H1 (cell line): Measurements from ENCODE around the gene GLMN. TPM values are rescaled to one million over a fixed set of nuclear protein-coding genes. Genes with fewer than 3 reads are reported as not detected.

ENCODE experiments used
- CTCF ChIA-PET: fragments of 300-600 bp; sonication (Branson Sonifier 250); formaldehyde crosslinking; loops from one replicate; lab custom pipeline; 2021; ENCODE audit not compliant: partially characterized antibody; lab: Charles Lee
- POLR2A ChIA-PET: fragments of 300-600 bp; sonication (Branson Sonifier 250); formaldehyde crosslinking; loops from one replicate; lab custom pipeline; 2021; ENCODE audit warnings: inconsistent platforms; ENCODE audit not compliant: partially characterized antibody; lab: Charles Lee
- DNase-seq, 2 experiments: peaks; one replicate each; pipeline versions ENCODE4 v3.0.0 to v3.0.0-alpha.2; 2010 to 2022; ENCODE audit warnings: low spot score in 2 of 2, low read depth in 1 of 2, mixed read lengths in 1 of 2
- FAIRE-seq: peaks from 2 replicates; lab custom pipeline; 2011; peaks lifted over from hg19 to GRCh38; lab: Jason Lieb, UNC
- H2AFZ ChIP-seq: 2 replicates; pipeline ENCODE4 v1.8.1; 2012; ENCODE audit warnings: low read length, inconsistent platforms
- H2AK5ac ChIP-seq: 2 replicates; pipeline ENCODE4 v1.6.1; 2013; ENCODE audit warnings: low read depth, low read length
- H2BK120ac ChIP-seq: replicated peaks from 2 replicates; pipeline ENCODE3; 2013; ENCODE audit warnings: low read depth, low read length, inconsistent platforms
- H2BK12ac ChIP-seq: 2 replicates; pipeline ENCODE4 v1.6.1; 2013; ENCODE audit warnings: low read depth, low read length
- H2BK15ac ChIP-seq: 2 replicates; pipeline ENCODE4 v1.6.1; 2013; ENCODE audit warnings: low read length
- H2BK20ac ChIP-seq: 2 replicates; pipeline ENCODE4 v1.6.1; 2013; ENCODE audit warnings: low read length
- H2BK5ac ChIP-seq: 2 replicates; pipeline ENCODE4 v1.6.1; 2013; ENCODE audit warnings: low read depth, low read length
- H3K14ac ChIP-seq: 2 replicates; pipeline ENCODE4 v1.6.1; 2013; ENCODE audit warnings: inconsistent platforms; ENCODE audit not compliant: insufficient read length
- H3K18ac ChIP-seq: 2 replicates; pipeline ENCODE4 v1.6.1; 2013; ENCODE audit warnings: low read length; ENCODE audit errors: extremely low read depth
- H3K23ac ChIP-seq: 2 replicates; pipeline ENCODE4 v1.6.1; 2013; ENCODE audit warnings: inconsistent platforms; ENCODE audit not compliant: insufficient read length
- H3K23me2 ChIP-seq: 2 replicates; pipeline ENCODE4 v1.6.1; 2013; ENCODE audit warnings: low read depth, low read length
- H3K27ac ChIP-seq: 2 replicates; pipeline ENCODE4 v1.6.1; 2011; ENCODE audit warnings: low read depth, low read length, inconsistent platforms
- H3K27me3 ChIP-seq, 4 experiments: replicated peaks in 1 of 4; 1 replicate in 1 of 4; 2 replicates in 3 of 4; pipeline versions ENCODE4 v1.6.1 to v1.8.1; 2011 to 2013; ENCODE audit warnings: low read length in 3 of 4, mild to moderate bottlenecking in 3 of 4, inconsistent platforms in 2 of 4, mixed read lengths in 2 of 4, moderate library complexity in 1 of 4; ENCODE audit not compliant: control insufficient read depth in 3 of 4, insufficient read depth in 3 of 4; ENCODE audit errors: extremely low read depth in 1 of 4
- H3K36me3 ChIP-seq, 4 experiments: 2 replicates each; pipeline versions ENCODE4 v1.6.1 to v1.8.1; 2011 to 2013; ENCODE audit warnings: mild to moderate bottlenecking in 4 of 4, low read length in 3 of 4, moderate library complexity in 2 of 4, control low read depth in 1 of 4, inconsistent platforms in 1 of 4; ENCODE audit not compliant: insufficient read depth in 4 of 4, control insufficient read depth in 2 of 4
- H3K4ac ChIP-seq: replicated peaks from 2 replicates; pipeline ENCODE3; 2013; ENCODE audit warnings: low read length, low read depth, mixed read lengths, inconsistent platforms; ENCODE audit not compliant: insufficient read length
- H3K4me1 ChIP-seq, 4 experiments: replicated peaks in 1 of 4; 1 replicate in 1 of 4; 2 replicates in 3 of 4; pipeline versions ENCODE4 v1.6.1 to v1.8.1; 2011 to 2013; ENCODE audit warnings: low read length in 3 of 4, inconsistent platforms in 2 of 4, mixed read lengths in 1 of 4; ENCODE audit not compliant: insufficient read depth in 4 of 4, control insufficient read depth in 3 of 4
- H3K4me2 ChIP-seq, 2 experiments: 2 replicates each; pipeline versions ENCODE4 v1.6.1 to v1.8.1; 2011 to 2013; ENCODE audit warnings: low read depth in 2 of 2, low read length in 2 of 2, control low read depth in 1 of 2, inconsistent platforms in 1 of 2, mild to moderate bottlenecking in 1 of 2; ENCODE audit not compliant: insufficient read depth in 1 of 2
- H3K4me3 ChIP-seq, 4 experiments: fragments of 200-600, 300-600 bp in 1 of 4; sonication (generic), shearing (Covaris generic), sonication (Bioruptor Twin) in 1 of 4; 2 replicates each; pipeline versions ENCODE4 v1.5.1 to v1.8.1; 2011 to 2016; ENCODE audit warnings: low read length in 4 of 4, low read depth in 3 of 4, control low read depth in 2 of 4, inconsistent platforms in 2 of 4, mild to moderate bottlenecking in 2 of 4, mixed read lengths in 1 of 4, moderate library complexity in 1 of 4; ENCODE audit not compliant: insufficient read depth in 2 of 4; ENCODE audit errors: extremely low read depth in 1 of 4
- H3K56ac ChIP-seq: replicated peaks from 2 replicates; pipeline ENCODE3; 2013; ENCODE audit warnings: low read depth, mild to moderate bottlenecking, mixed read lengths, low read length, inconsistent platforms; ENCODE audit not compliant: insufficient read length
- H3K79me1 ChIP-seq: 2 replicates; pipeline ENCODE4 v1.6.1; 2013; ENCODE audit warnings: low read depth, low read length, control low read depth
- H3K79me2 ChIP-seq, 2 experiments: 2 replicates each; pipeline versions ENCODE4 v1.6.1 to v1.8.1; 2012 to 2013; ENCODE audit warnings: low read length in 2 of 2, mild to moderate bottlenecking in 2 of 2, inconsistent platforms in 1 of 2; ENCODE audit not compliant: insufficient read depth in 2 of 2, control insufficient read depth in 1 of 2
- H3K9ac ChIP-seq, 4 experiments: replicated peaks in 1 of 4; 1 replicate in 1 of 4; 2 replicates in 3 of 4; pipeline versions ENCODE4 v1.6.1 to v1.8.1; 2011 to 2013; ENCODE audit warnings: low read depth in 3 of 4, low read length in 3 of 4, control low read depth in 2 of 4, mild to moderate bottlenecking in 2 of 4, moderate library complexity in 2 of 4, inconsistent platforms in 1 of 4; ENCODE audit errors: extremely low read depth in 1 of 4
- H3K9me3 ChIP-seq, 2 experiments: 2 replicates each; pipeline versions ENCODE4 v1.6.1 to v1.8.1; 2012 to 2013; ENCODE audit warnings: mild to moderate bottlenecking in 2 of 2, moderate library complexity in 2 of 2, control low read depth in 1 of 2, inconsistent platforms in 1 of 2, low read depth in 1 of 2, low read length in 1 of 2, mixed read lengths in 1 of 2; ENCODE audit not compliant: insufficient read depth in 2 of 2
- H4K20me1 ChIP-seq, 2 experiments: replicated peaks in 1 of 2; 2 replicates each; pipeline versions ENCODE3 to v1.8.1; 2011 to 2013; ENCODE audit warnings: inconsistent platforms in 2 of 2, low read length in 2 of 2, mild to moderate bottlenecking in 1 of 2; ENCODE audit not compliant: insufficient read depth in 2 of 2, control insufficient read depth in 1 of 2
- H4K5ac ChIP-seq: 2 replicates; pipeline ENCODE4 v1.6.1; 2013; ENCODE audit warnings: low read length, low read depth, mixed read lengths, inconsistent platforms; ENCODE audit not compliant: insufficient read length
- H4K8ac ChIP-seq: 2 replicates; pipeline ENCODE4 v1.8.0; 2013; ENCODE audit warnings: mild to moderate bottlenecking, moderate library complexity, low read length, inconsistent platforms; ENCODE audit not compliant: insufficient read depth; ENCODE audit errors: extremely low read depth
- H4K91ac ChIP-seq: replicated peaks from 2 replicates; pipeline ENCODE3; 2013; ENCODE audit warnings: low read length, mixed read lengths, inconsistent platforms; ENCODE audit not compliant: insufficient read length
- BCL11A ChIP-seq, 2 experiments: IDR thresholded peaks; one replicate each; pipeline ENCODE4 v1.6.1; 2011; ENCODE audit warnings: low read depth in 2 of 2, low read length in 2 of 2, mild to moderate bottlenecking in 2 of 2
- BRCA1 ChIP-seq: IDR thresholded peaks from 2 replicates; pipeline ENCODE4 v1.6.1; 2012; ENCODE audit warnings: low read depth, low read length, improper control_type of control experiment
- EP300 ChIP-seq, 2 experiments: IDR thresholded peaks; 1 replicate in 1 of 2; 2 replicates in 1 of 2; pipeline ENCODE4 v1.6.1; 2011 to 2012; ENCODE audit warnings: low read depth in 2 of 2, low read length in 2 of 2, mild to moderate bottlenecking in 2 of 2, borderline replicate concordance in 1 of 2, inconsistent platforms in 1 of 2, moderate library complexity in 1 of 2
- POU5F1 ChIP-seq: IDR thresholded peaks from 2 replicates; pipeline ENCODE4 v1.6.1; 2011; ENCODE audit warnings: low read depth, mild to moderate bottlenecking, low read length, moderate library complexity
- RBBP5 ChIP-seq: IDR thresholded peaks from 2 replicates; pipeline ENCODE4 v1.7.1; 2012; ENCODE audit warnings: low read depth, mild to moderate bottlenecking, inconsistent platforms, low read length, moderate library complexity, borderline replicate concordance
- RXRA ChIP-seq: IDR thresholded peaks from 2 replicates; pipeline ENCODE4 v1.6.1; 2011; ENCODE audit warnings: low read depth, mild to moderate bottlenecking, low read length, moderate library complexity; ENCODE audit not compliant: insufficient read depth
- SAP30 ChIP-seq: fragments of 300-600 bp; sonication (generic); IDR thresholded peaks from 2 replicates; pipeline ENCODE4 v1.7.1; 2012; ENCODE audit warnings: low read length, moderate library complexity, mild to moderate bottlenecking, inconsistent platforms; ENCODE audit not compliant: insufficient read depth, insufficient replicate concordance
- SIX5 ChIP-seq: IDR thresholded peaks from 2 replicates; pipeline ENCODE4 v1.6.1; 2011; ENCODE audit warnings: mild to moderate bottlenecking, low read depth, low read length
- YY1 ChIP-seq: IDR thresholded peaks from 2 replicates; pipeline ENCODE4 v1.6.1; 2011; ENCODE audit warnings: low read depth, mild to moderate bottlenecking, low read length
- polyA plus RNA-seq, 7 experiments: library from polyadenylated mRNA; depleted of rRNA in 3 of 7; stranded (reverse) in 5 of 7; unstranded in 2 of 7; fragments of >200 nt in 5 of 7; fragments of 200-250 nt in 2 of 7; gene quantifications; 1 replicate in 5 of 7; 2 replicates in 1 of 7; 4 replicates in 1 of 7; pipeline versions ENCODE4 v1.2.1 to v1.2.3, GENCODE V29; 2011 to 2013; ENCODE audit warnings: missing spikeins in 2 of 7, mixed read lengths in 2 of 7
- total RNA-seq: library from RNA; stranded (reverse); fragmentation: NEBNext Ultra II Directional; extraction: Animal tissue kit (Norgen Biotek cat#: 25700); gene quantifications from 2 replicates; pipeline ENCODE4 v1.2.1, GENCODE V29; 2021
- TF ChIP-seq, protein P1 (sequence below): IDR thresholded peaks from 2 replicates; pipeline ENCODE4 v1.6.1; 2012; ENCODE audit warnings: inconsistent platforms

The GLMN gene
- total and polyA plus RNA-seq, 2 of the 8 experiments (the other 6 are each of a cell fraction or from before 2014, with no cell fraction given), result 5.7 to 25.0 TPM

GRCh38 chr1:92219028-92219427 is 79.8 kb downstream of the GLMN start:
- Histone ChIP-seq H3K4me1 (no peaks in the 10 kb centered on the region), H3K23ac (no peak overlapping the region), H3K4me3 (no peak overlapping the region), H2BK15ac (no peak overlapping the region)
- DNase-seq, result no peak
- TF ChIP-seq BRCA1, result no peak
- no peak for TF ChIP-seq RXRA
- TF ChIP-seq, protein P1, sequence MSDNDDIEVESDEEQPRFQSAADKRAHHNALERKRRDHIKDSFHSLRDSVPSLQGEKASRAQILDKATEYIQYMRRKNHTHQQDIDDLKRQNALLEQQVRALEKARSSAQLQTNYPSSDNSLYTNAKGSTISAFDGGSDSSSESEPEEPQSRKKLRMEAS, result no peak
- no peak for TF ChIP-seq EP300 (IDR thresholded peaks at IDR 0.05; ENCODE audit: borderline replicate concordance in 1 of 2, low read depth in 2 of 2, low read length in 2 of 2)
- no peak for TF ChIP-seq RBBP5
- no peak for TF ChIP-seq SAP30
- no peak for TF ChIP-seq POU5F1
- TF ChIP-seq YY1, result no peak
- TF ChIP-seq BCL11A (IDR thresholded peaks at IDR 0.05; ENCODE audit: low read depth in 2 of 2, low read length in 2 of 2), result no peak
- TF ChIP-seq SIX5, result no peak
- TF ChIP-seq, all 59 proteins: peak for 0
- H3K27me3 ChIP-seq, result no peaks in the 10 kb centered on the region
- no peak overlapping the region for H2BK120ac ChIP-seq
- H3K9me3 ChIP-seq, result no peaks in the 10 kb centered on the region
- no peaks in the 10 kb centered on the region for H3K79me2 ChIP-seq
- H3K18ac ChIP-seq, result no peak overlapping the region
- no peak overlapping the region for H4K8ac ChIP-seq
- no peak overlapping the region for H3K9ac ChIP-seq
- H4K5ac ChIP-seq, result no peak overlapping the region
- no peak overlapping the region for H3K27ac ChIP-seq
- no peak overlapping the region for H2BK20ac ChIP-seq
- CTCF ChIA-PET, result interaction anchor here (1.6 kb wide), 1 partner anchor 72 kb away, joined by 3 read pairs; no protein-coding TSS in a partner anchor
- H2AK5ac ChIP-seq, result no peak overlapping the region
- H3K4me2 ChIP-seq, result no peak overlapping the region
- no peaks in the 10 kb centered on the region for H4K20me1 ChIP-seq
- FAIRE-seq, result no peak
- POLR2A ChIA-PET, result interaction anchor here (1.0 to 1.1 kb wide), 2 partner anchors 24 to 139 kb away, joined by 3 read pairs; partner anchors contain the start of gene BTBD8
- no peaks in the 10 kb centered on the region for H3K36me3 ChIP-seq
- no peak overlapping the region for H3K56ac ChIP-seq
- H3K4ac ChIP-seq, result no peak overlapping the region
- H4K91ac ChIP-seq, result no peak overlapping the region
- H2AFZ ChIP-seq, result 0 out of 2 replicates have a peak overlapping the region, but pooled peaks have one; percentile 11
- no peaks in the 10 kb centered on the region for H3K79me1 ChIP-seq
- H3K14ac ChIP-seq, result no peak overlapping the region
- no peak overlapping the region for H2BK5ac ChIP-seq
- no peaks in the 10 kb centered on the region; the same call in 1 of the 2 replicates for H3K23me2 ChIP-seq
- H2BK12ac ChIP-seq, result no peak overlapping the region
